HK-2 (cell line): ENCODE results near the gene NR3C1.
"Not testable (repeated sequence)": the region's sequence is repeated elsewhere in the genome, so short reads cannot be mapped to it uniquely, and the experiment has no call there.

ENCODE experiments used
- DNase-seq: peaks from one replicate; pipeline ENCODE4 v3.0.0-alpha.2; 2018; ENCODE audit not compliant: unreplicated experiment

Gene NR3C1

DNA sequence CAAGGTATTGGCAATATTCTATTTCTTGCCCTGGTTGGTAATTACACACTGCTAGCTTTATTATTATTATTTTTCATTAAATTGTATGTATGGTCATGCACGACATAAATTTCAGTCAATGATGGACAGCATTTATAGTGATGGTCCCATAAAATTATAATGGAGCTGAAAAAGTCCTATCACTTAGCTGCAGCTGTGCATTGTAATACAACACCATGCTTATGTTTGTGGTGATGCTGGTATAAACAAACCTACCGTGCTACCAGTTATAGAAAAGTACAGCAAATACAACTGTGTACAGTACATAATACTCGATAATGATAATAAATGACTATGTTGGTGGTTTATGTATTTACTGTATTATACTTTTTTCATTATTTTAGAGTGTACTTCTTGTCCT is 65.5 kb downstream of the NR3C1 start:
- DNase-seq: no peak

DNA sequence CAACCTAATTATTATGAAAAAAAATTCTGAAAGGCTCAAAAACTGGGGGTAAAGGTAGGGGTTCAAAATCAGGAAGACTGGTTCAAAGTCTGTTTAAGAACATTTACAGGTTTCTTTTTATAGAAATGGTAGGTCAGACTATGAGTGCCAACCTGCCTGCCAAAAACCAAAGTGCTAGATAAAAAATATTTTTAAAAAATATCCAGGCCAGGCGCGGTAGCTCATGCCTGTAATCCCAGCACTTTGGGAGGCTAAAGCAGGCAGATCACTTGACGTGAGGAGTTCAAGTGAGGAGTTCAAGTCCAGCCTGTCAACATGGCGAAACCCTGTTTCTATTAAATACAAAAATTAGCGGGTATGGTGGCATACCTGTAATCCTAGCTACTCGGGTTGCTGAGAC is 67.0 kb downstream of the NR3C1 start:
- DNase-seq: no peak

DNA sequence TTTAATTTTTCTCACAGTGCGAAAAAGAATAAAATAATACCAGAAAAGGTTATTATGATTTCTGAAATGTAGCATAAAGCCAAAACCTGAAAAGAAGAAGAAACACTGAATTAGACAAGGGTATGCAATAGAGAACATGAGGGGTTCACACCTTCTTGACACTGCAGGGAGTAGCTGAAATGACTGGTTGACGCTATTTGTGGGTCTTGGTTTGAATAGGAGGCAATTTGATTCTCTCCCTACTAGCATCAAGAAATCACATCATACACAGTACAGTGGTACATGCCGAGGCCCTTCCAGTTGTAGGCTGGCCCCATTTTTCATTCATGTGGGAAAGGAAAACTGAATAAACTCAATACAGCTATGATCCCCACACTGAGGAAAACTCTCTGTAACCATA is 68.6 kb downstream of the NR3C1 start:
- DNase-seq: no peak

DNA sequence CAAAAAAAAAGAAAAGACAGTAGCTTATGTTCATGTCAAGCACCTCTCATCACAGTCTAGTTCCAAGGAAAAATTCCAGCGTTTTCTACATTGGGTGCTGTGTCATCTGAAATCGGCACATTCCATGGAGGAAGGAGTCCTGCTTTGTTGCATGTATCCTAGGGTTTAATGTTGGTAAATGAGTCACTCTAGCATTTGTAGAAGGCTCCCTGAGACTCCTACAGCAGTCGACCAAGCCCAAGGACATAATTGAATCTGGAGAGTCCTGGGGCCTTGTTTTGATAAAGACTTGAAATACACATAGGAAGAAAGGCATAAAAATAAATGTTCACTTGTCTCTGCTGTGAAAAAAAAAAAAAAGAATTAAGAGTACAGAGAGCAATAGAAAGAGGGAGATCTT is 69.1 kb downstream of the NR3C1 start:
- not testable (repeated sequence) for DNase-seq

DNA sequence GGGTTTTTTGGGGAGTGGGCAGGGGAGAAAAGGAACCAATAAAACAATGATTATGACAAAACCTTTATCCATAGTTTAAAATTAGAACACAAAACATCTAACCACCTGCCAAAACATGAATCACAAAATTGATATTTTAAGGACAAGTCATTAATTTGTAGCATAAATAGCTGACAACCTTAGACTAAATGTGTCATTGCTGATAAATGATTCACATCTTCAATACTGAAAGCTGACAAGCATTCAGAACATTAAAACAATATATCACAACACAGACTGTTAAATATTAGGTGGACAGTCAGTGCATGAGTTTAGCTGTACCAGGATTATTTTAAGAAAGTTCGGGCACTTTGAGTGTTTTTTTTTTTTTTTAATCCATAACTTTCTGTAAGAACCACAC is 71.5 kb downstream of the NR3C1 start:
- no peak for DNase-seq

DNA sequence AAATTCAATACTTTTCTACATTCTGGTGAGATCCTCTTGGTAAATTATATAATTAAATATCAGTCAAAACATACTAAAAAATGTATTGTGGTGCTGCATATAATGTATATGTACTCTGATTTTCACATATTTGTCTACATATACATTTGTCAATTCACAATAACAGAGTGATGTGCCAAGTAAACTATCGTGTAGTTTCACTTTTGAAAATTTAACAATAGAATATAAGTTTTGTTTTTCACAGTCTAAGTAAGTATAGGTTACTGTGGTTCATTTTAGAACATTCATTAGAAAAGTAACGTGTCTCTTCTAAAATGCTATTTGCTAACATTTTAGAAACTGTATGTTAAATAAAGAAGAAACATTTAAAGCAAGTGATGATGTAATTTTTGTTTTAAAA is 73.6 kb downstream of the NR3C1 start:
- no peak for DNase-seq

DNA sequence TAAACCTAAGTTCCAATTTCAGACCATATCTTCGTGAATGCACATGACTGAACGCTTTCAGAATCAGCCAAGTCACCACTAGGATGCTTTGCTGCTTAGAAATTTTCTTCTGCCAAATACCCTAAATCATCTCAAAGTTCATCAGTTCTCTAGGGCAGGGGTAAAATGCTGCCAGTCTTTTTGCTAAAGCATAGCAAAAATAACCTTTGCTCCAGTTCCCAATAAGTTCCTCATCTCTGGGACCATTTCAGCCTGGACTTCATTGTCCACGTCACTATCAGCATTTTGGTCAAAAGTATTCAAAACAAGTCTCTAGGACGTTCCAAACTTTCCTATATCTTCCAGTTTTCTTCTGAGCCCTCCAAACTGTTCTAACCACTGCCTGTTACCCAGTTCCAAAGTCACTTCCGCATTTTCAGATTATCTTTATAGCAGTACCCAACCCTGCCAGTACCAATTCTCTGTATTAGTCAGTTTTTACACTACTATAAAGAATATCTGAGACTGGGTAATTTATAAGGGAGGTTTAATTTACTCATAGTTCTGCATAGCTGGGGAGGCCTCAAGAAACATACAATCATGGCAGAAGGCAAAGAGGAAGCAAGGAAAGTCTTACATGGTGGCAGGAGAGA is 74.8 kb downstream of the NR3C1 start:
- no peak for DNase-seq

DNA sequence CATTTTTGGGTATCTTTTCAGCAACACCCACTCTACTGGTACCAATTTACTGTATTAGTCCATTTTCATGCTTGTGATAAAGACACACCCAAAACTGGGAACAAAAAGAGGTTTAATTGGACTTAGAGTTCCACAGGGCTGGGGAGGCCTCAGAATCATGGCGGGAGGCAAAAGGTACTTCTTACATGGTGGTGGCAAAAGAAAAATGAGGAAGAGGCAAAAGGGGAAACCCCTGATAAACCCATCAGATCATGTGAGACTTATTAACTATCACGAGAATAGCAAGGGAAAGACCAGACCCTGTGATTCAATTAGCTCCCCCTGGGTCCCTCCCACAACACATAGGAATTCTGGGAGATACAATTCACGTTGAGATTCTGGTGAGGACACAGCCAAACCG is 78.4 kb downstream of the NR3C1 start:
- DNase-seq: not testable (repeated sequence)

DNA sequence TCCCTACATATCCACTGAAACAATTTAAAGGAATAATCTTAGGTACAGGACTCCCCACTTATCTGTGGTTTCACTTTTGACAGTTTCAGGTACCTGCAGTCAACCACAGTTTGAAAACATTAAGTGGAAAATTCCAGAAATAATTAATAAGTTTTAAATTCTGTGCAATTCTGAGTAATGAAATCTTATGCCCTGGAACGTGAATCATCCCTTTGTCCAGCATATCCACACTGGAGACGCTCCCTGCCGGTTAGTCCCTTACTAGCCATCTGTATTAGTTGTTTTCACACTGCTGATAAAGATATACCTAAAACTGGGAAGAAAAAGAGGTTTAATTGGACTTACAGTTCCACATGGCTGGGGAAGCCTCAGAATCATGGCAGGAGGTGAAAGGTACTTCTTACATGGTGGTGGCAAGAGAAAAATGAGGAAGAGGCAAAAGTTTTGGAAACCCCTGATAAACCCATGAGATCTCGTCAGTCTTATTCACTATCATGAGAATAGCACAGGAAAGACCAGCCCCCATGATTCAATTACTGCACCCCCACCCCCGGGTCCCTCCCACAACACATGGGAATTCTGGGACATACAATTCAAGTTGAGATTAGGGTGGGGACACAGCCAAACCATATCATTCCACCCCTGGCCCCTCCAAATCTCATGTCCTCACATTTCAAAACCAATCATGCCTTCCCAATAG is 80.4 kb downstream of the NR3C1 start:
- not testable (repeated sequence) for DNase-seq

DNA sequence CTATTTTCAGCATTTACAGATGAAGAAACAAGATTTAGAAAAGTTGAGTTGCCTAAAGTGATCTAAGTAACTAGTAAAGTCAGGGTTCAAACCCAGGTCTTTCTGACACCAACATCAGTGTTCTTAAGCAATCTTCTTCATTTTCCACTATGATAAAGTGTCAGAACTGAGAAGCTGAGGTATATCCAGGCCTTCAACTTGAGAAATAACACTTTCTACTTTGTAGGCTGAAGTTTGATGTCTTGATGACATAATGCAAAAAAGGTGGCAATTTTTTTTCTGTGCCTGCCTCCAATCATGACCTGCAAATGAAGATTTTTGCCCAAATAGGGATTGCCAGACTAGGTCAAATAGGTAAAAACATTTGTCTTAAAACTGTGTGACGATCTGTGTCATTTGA is 81.3 kb downstream of the NR3C1 start:
- DNase-seq: no peak

DNA sequence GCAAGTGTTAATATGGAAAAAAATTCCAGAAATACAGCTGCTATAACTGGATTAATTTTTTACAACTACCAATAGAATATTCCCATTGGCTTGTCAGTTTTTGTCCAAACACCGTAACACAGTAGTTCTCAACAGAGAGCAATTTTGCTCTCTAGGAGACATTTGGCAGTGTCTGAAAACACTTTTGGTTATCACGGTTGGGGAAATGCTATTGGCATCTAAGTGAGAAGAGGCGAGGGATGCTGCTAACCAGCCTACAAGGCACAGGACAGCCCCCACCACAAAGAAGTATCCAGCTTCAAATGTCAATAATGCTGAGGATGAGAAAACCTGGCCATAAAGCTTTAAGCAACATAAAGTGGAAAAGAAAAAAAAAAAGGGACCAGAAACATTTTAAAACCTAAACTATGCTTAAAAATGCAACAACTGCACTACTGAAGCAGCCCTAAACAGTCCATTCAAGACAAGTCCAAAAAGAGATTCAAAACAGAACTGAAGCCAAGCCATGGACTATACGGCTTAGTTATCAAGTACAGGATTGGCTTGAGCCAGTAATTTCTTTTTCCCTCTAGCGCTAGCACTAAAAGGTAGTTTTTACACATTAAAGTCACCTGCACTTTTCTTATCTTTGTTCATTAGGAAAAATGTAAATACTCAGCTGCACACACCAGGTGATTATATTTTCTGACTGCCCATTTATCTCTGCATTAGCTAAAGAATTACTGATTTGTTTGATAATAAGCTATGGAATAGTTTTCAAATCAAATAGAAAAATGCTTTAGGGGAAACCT is 83.9 kb downstream of the NR3C1 start:
- DNase-seq: no peak

DNA sequence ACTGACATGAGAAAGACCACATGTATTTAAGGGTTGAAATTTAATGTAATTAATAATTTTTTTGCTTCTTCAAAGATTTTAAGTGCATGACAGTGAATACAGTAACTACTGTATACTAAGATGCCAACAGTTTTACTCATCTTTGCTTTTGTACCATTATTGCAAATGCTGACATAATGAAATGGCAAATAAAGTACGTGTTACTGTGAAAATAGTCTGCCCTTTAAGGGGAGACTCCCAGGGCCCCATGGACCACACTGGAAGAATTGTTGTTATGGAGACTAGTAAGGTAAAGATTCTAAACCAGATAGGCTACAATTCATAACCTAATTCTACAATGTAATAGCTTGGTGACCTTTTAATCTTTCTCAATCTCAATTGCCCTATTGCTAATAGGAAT is 84.7 kb downstream of the NR3C1 start:
- DNase-seq: no peak

DNA sequence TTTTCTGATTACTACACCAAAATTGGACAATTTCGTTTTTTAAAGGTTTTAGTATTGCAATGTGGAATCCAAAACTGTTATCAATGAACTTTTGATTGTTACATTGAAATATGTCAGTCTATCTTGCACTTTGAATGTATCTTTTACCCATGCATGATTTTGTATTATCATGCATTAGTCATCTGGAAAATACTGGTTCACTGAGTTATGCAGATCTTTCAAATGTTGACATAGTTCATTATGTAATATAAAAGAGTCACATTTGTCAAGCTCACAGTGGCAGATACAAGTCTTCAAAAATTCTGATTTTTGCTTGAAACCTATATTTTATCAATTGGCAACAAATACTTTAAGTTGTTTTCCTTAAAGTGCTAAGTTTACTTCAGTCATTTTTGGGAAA is 85.2 kb downstream of the NR3C1 start:
- no peak for DNase-seq

DNA sequence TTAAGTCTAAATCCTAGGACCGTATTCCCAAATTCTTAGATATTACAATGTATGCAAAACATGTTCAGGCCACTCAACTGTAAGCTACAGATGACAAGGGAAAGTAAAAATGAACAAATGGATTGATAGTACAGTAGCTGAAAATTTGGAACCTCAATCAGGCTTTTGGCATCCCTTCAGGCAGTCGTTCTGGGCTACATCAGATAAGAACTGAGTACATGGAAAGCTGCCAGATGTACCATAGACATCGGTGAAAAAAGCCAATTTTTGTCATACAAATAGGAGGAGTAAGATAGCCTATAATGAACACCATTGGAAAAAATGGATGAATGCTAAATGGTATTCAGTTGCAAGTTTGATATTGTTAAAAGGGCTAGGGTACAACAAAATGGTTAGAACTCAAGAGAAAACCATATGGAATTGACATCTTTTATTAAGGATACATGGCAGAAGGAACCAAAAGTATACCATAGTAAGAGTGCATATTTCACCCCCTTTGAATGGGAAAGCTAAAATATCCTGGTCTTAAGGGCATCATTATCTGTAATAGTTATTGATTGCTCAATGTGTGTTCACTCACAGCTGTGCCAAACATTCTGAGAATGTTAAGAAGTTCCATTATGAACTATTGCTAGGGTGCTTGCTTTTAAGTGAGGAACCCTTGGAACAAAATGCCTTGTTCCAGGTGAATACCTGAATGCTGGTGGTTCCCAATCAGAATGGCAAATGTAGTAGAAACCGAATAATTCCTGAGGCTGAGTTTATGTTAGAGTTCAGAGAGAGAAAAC is 86.4 kb downstream of the NR3C1 start:
- no peak for DNase-seq

DNA sequence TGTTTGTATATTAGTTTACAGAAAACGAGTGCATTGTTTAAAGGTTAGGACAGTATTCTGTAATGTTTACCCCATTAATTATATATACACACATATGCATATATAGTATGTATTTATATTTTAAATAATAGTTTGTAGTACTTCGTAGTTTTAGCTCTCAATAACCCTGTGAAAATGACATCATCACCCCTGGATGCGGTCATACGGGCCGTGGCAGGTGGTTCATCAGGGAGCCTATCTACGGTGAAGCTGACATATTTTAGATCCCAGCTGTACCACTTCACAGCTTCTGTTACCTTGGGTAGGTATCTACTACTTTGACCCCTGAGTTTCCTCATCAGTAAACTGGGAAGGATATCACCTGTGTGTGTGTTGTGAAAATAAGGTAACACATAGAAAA is 87.1 kb downstream of the NR3C1 start:
- DNase-seq: no peak

DNA sequence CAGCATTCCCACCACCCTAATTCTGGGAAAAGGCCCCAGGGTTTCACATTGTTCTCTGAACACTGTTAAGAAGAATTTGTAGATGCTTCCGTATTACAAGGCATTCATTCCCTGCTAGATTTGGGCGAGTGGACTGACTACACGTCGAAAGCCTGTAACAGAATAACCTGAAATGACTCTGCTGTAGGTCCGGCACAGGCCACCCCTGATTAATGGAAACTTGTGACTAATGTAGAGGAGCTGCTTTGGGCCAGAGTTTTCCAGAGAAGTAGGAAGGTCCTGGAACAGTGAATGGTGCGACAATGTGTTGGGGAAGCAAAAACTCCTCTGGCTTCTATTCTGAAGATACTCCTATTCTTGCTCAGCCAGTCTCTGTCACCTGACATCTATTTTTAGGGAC is 87.6 kb downstream of the NR3C1 start:
- no peak for DNase-seq

DNA sequence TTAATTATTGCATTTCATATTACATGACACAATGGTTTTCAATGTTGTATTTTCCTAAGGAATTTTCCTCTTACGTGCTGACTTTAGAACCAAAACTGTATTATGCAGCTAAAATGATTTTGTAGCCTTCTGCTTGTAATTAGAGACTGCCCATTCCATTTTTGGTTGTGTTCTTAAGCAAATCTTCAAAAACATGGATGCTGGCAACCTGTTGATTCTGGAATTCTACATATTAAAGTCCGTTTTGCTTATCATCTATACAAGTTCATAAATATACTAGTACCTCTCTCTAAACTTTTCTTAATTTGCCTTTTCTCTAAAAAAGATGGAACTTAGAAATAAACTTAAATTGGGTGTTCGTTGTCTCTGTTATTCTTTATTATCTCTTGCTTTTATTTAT is 88.3 kb downstream of the NR3C1 start:
- no peak for DNase-seq

DNA sequence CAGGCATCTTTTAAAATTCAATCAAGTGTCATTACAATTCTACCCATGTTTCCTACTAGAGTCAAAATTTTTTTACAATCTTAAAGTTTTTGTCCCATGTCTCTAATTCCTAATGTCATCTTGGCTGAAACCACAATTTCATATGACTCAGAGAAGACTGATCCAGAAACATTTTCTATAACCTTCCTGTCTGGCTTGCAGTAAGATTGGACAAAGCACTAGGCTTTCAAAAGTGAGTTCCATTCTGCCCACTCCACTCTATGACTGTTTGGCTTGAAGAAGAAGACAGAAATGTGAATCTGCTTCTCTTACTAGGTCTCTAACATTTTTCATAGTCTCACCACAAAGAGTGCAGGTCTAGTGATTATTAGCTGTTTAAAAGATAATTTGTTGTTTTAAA is 88.8 kb downstream of the NR3C1 start:
- no peak for DNase-seq

DNA sequence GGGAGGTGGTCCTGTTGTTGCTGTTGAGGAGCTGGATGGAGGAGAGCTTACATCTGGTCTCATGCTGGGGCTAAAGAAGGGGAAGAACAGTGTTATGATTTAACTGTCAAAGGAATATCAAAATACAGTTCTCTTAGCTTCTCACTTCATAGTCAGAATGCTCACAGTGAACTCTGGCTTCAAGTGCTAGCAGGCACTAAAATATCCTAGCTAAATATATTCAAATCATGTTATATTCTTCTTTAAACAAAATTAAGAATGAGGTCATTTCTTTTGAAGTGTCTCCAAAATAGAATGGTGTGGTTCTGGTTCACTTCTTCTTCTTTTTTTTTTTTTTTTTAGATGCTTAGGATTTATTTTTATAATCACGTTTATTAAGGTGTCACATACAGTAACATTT is 89.4 kb downstream of the NR3C1 start:
- DNase-seq: no peak

DNA sequence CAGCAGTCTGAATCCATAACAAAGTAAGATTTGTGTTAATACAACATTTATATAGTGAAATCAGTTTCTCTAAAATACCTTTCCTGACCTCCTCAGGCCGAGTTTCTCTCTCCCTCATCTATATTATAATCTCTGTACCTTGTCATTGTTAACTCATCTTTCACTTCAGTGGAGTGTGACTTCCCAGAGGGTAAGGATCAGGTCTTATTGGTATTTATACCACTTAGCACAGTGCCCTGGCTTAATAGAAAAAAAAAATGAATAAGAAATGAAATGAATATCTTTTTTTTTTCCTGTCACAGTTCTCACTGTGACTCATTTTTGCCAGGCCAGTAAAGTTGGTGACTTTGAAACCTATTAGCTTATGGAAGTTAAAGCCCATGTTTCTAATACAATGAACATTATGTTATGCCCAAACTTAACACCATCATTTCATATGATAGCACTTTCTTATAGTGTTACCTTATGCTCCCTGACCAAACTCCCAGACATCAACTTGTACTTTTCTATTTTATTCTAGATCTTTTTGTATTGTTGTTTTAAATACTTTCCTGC is 90.1 kb downstream of the NR3C1 start:
- DNase-seq: no peak

DNA sequence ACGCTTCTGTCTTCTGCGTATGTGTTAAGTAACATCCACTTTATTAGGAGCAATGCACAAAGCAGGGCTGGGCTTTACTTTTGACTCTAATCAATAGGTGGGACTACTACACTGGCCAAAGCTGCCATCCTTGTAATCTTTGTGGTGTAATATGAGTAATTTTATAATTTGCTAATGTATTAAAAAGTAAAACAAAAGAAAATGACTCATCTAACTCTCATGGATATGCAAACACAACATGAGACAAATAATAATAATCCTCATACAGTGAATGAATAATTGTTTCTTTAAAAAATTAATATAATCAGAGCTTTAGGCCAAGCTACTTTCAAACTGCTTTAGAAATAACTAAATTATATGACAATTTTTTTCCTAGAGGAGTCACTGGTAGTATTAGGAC is 90.7 kb downstream of the NR3C1 start:
- DNase-seq: no peak

DNA sequence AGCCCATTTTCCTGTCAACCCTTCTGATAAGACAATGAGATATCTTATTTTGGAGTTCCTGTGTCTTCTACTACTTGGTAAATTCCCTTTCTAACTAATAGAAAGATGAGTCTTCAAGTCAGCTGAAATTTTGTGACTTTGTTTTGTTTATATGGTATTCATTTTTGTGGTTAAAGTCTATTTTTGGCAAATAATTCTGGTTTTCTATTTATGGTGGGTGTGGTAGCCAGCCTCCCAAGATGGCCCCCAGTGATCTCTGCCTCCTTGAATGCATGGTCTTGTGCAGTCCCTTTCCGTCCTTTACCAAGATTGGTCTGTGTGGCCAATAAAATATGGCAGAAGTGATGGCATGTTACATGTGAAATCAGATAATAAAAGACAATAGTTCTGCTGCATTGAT is 91.5 kb downstream of the NR3C1 start:
- no peak for DNase-seq
